ENCODE data around the gene NEK9.
"Not testable (repeated sequence)": the region's sequence is repeated elsewhere in the genome, so short reads cannot be mapped to it uniquely, and the experiment has no call there.

The NEK9 gene

DNA sequence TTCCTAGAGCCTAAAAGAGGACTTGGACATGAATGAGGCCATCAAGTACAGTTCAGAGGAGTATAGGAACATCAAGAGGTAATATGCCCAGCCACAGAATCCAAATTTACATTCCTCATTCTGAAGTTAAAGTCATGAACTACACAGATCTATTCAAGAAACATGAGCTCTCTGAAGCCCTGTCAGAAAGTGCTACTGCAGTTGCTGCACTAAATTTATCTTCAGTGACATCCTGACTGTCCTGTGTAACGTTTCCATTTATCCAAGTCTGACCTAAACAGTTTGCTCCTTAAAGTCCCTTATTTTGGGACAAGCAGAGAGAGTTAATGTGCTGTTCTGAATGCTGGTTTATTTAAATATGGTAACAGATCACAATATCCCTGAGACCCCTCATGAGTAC lies 28.2 kb downstream of the NEK9 start:
- no peak for DNase-seq

DNA sequence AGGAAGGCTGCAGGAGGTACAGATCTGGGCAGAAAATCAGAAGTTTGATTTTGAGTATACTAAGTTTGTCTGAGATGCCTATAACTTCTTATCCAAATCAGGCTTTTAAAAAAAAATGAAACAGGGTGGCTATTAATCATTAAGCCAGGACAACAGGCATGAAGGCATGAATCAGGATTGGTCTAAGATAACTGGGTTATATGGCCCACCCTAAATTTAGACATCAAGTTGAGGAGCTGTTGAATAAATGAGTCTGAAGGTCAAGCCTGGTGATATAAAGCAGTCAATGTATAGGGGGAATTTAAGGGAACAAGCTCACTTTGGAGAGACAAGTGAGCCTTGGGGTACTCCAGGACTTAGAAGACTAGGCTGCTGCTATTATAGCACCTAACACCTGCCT lies 28.6 kb downstream of the NEK9 start:
- DNase-seq, result no peak

DNA sequence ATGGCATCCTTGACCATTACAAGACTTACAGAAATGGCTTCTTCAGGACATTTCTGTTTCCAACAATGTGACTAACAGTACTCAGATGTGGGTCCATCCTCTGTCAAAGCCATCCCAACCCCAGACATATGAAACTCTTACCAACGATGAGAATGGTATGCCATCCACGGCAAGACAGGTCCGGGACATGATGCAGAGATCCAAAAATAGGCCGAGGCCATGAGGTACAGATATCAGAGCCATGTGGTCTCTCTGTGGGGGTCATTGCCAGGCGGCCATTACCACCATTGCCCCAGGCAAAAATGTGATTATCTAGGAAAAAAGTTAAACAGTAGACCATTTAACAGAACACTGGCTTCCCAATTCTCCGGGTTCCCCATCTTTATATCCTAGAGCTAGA lies 29.9 kb downstream of the NEK9 start:
- no peak for DNase-seq

DNA sequence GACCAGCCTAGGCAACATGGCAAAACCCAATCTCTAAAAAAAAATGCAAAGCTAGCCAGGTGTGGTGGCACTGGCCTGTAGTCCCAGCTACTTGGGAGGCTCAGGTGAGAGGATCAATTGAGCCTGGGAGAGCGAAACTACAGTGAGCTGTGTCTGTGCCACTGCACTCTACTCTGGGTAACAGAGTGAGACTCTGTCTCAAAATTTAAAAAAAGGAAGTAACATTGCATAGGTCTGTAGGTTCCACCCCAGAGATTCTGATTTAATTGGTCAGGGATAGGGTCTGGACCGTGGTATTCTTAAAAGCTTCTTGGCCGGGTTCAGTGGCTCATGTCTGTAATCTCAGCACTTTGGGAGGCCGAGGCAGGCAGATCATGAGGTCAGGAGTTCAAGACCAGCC lies 31.2 kb downstream of the NEK9 start:
- DNase-seq, result no peak

DNA sequence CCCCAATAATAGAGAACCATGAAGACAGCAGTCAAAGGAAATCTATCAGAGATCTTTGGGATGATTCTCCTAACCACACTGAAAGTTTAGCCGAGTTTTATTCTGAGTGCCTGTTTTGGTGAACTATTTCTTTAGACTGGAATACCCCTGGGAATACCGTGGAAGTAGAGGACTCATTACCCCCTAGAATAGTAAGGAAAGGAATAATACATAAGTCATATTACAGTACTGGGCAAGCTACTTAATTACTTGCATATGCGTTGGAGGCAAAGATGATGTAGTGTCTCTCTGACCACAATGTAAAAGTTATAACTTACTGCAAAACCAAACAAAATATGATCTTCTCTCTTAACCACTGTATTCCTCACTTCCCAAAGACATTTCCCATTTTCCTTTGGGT lies 32.0 kb downstream of the NEK9 start:
- no peak for DNase-seq

DNA sequence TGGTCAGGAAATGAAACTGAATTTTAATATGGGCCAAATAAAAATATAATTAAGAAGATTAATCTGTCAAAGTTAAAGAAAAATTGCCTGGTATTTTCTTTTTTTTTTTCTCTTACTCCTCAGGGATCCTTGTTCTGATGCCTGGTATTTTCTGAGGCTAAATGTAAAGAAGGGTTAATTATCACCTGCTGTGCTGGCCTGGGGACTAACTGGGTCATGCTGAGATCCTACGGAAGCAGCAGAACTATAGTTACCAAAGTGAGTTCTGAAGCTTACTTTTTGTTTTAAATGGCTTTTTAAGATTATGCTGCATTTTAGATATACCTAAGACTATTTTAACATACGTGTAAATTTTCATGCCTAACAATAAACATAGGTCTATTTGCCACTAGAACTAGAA lies 34.1 kb downstream of the NEK9 start:
- DNase-seq, result no peak

DNA sequence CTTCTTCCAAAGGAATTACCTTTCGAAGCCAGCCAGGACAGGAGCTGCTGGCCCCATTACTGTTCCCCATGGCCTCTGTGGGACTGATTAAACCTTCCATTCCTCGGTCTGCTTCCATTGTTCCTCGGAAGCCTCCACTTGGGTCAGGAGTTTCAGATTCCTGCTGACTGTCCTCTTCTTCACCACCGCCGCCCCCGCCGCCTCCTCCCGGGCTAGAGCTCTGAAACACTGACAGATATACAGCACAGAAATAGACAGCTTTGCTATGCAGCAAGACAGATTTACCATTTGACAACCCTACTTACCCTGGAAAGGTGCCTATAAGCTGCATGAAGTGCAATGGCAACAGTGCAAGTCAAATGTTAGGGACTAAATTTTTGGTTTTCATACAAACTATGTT lies 35.6 kb downstream of the NEK9 start:
- DNase-seq, result no peak

DNA sequence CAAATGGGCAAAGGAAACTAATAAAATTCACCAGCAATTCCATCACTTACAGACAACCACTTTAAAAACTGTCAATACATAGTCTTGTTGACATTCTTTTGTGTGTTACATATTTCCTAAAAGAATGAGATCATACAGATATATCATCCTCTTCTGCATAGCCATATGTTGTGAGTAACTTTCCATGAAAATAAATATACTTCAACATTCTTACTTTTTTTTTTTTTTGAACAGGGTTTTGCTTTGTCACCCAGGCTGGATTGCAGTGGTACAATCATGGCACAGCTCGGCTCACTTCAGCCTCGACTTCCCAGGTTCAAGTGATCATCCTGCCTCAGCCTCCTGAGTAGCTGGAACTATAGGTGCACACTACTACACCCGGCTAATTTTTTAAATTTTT lies 36.5 kb downstream of the NEK9 start:
- no peak for DNase-seq

DNA sequence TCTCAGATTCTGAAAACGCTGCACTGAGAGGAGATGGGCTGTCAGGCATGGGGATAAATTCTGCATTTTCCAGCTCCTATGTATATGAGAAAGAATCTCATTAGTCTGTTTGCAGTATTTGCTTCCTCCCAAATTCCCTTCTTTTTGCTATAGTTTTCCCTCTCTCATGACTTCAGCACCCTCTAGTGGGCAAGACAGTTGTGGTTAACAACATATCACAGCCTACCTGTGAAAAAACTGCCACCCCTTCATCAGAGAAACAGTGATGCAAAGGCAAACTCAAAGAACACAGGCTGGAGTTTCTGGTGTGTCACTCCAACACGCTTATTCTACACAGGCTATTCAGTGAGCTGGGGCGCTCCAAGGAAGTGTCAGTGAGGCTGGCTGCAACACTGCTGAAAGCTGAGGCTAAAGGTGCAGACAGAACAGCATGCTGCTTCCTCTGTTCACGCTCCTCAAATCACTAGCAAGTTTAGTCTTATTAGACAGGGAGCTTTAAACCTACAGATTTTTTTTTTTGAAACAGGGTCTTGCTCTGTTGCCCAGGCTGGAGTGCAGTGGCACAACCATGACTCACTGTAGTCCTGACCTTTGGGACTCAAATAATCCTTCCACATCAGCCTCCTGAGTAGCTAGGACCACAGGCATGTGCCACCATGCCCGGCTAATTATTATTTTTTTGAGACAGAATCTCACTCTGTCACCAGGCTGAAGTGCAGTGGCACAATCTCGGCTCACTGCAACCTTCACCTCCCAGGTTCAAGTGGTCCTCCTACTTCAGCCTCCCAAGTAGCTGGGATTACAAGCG lies 38.1 kb downstream of the NEK9 start:
- peak in 4 of 5 donors; percentile 3 to 46 (median 35) for DNase-seq

DNA sequence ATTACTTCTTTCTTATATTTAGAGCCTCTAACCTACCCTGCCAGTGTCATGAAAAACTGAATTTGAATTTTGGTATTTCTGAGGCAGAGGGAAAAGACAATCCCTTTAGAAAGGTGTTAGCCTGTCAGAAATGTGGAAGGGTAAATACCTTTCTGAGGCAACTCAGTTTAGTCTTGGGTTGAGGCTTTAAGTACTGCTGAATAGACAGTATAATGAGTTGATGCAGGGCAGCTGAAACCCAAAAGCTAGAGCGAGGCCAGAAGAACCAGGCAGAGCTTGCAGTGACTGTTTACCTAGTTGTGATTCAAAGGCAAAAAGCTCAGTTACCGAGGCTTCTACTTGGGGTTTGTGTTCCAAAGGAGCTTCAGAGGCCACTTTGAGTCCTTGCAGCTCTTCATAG lies 38.7 kb downstream of the NEK9 start:
- no peak for DNase-seq

DNA sequence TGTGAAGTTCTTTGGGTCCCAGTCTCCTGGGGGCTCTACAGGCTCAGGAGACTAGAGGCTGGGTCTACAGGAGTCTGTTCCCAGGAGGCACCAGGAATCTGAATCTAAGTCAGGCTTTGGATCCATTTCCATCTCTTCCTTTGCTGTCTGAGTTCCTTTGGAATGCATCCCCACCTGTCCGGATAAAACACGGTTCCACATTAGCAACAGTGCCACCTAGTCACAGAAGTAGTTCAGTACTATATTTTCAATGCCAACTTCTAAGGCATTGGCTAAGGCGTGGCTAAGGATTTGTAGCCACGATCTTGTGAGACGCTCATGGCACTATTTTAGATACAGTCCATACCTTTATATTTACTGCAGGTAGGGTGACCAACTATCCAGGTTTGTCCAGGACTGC lies 42.3 kb downstream of the NEK9 start:
- no peak for DNase-seq

DNA sequence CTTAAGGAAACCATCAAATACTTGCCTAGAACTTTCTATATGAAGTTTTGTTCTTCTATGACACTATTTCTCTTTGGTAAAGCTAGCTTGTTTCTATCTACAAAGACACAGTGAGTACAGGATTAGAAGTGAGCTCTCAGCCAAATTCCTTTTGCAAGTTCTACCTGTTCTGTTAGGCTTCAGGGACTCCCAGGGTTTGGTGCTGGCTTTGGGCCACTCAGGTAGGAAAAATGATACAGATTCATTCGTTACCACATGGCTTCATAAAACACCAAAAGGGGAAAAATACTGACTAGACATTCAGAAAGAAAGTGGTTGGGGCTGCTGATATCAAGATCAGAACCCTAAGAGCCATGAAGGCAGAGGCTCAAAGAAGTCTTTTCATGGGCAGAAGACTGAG lies 43.6 kb downstream of the NEK9 start:
- DNase-seq, result no peak

DNA sequence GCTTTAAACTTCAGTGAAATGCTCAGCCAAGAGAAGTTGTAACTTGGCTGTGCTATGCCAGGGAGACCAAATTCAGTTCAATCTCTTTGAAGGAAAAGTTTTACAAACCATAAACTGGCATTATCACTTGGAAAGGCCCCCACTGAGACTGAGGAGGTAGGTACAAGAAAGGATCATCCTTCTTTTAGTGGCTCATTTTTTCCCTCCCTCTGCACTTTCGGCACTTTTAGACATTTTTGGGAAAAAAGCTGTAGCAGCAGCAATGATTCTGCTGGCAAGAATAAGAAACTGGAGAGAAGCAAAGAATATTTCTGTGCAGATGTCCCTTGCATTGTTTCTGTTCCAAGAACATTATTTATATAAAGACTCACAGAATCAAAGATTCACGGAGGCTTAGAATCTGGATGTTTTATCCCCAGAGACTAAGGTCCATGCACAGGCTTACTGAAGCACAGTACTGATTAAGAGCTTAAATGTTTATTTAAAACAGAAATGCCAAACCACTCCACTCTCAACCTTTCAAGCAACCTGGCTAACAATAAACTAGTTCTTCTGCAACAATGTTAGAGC lies 45.1 kb downstream of the NEK9 start:
- DNase-seq, result no peak

DNA sequence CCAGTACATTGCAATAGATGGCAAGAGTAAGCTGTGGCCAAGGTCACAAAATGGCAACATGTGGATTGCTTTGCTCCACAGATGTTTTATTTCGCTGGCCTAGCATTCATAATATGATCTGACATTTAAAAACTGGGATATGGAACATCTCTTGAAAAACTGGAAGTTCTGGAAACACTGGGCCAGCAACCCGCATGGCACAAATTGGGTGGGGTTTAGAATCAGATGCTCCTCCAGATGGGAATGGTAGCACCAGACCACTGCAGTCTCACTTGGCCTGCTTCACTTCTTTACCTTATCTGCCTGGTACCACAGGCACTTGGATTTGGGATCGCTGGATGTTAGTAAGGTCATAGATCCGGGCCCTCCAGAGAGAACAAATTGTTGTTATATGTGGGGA lies 47.3 kb downstream of the NEK9 start:
- DNase-seq, result no peak

DNA sequence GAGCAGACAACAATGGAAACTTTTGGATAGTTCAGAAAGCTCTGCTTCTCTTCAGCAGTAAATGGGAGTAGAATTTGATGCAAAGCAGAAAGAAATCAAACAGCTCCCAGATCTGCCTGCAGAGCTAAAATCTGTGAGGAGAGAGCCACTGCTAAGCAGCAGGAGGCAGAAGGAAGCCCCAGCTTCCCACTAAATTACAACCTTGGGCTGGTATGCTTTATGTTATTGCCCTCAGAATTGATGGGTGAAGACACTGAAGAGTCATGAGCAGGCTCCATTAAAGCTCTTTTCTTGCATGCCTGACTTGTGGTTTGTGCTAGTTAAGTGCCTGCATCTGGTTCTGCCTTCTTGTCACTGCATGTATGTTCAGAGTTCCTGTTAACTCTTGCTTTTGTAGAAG lies 49.1 kb downstream of the NEK9 start:
- no peak for DNase-seq

DNA sequence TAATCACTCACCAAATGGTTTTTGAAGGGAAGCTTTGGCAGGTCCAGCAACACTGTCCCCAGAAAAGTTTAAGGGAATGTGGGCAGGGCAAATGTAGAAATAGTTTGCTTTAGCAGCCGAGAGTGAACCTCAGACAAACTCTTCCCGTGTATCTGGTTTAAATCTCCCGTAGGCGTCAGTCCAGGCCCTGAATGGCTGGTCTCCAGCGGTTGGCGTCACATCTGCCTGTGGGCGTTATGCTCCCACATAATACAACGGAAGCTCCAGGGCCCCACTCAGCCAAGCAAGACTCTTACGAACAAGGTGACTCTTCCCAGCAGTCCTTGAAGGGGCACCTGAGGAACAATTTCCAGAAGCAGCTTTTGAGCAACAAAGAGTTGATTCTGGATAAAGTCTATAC lies 56.5 kb downstream of the NEK9 start:
- no peak for DNase-seq

DNA sequence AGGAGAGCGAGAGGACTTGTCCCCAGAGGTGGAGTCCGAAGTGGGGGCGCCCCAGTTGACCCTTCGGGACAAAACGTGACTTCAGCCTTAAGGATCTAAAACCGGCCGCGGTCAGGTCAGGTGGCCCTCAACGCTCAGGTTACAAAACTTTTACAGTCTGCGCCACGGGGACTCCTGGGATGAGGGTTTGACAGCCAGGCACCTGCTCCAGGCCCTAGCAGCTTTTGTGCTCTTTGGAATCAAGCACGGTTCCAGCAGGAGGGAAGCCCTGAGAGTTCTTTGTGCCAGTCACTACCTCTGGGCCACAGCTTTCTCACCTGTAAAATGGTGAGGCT lies 57.1 kb downstream of the NEK9 start:
- no peak for DNase-seq

DNA sequence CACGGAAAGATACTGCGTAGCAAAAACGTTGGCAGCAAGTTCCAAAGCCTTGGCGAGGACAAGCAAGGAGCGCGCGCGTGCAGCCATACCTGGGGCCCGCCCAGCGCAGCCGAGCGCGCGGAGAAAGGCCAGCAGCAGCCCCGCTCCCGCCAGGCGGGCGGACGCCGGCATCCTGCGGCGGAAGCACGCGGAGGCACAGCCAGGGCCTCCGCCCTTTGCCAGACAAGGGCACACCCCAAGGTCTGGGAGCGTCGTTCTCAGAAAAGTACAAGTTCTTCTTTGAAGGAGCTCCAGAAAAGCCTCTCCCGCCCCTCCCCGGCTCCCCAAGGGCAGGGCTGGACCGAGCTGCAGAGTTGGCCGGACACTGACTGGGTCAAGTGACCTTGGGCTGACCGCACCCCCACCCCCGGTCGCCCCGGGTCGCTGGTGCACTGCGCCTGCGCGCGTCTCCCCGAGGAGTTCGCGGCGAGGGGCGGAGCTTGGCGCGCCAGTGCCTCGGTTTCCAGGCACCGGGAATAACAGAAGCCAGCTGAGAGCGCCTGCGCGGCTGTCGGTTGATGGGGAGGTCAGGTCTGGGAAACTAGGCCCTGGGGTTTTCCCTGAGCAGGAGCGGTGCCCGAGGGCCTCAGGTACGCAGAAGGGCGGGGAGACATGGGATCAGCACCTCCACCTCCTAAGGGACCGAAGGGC lies 57.6 kb downstream of the NEK9 start, which contains the start of gene ZC2HC1C:
TSS of gene ZC2HC1C (plus strand) at position 521 of the 690 bp plus-strand sequence. CDS start 933 bp downstream, outside the sequence.
- DNase-seq, result peak; percentile 16 to 83 (median 24)

DNA sequence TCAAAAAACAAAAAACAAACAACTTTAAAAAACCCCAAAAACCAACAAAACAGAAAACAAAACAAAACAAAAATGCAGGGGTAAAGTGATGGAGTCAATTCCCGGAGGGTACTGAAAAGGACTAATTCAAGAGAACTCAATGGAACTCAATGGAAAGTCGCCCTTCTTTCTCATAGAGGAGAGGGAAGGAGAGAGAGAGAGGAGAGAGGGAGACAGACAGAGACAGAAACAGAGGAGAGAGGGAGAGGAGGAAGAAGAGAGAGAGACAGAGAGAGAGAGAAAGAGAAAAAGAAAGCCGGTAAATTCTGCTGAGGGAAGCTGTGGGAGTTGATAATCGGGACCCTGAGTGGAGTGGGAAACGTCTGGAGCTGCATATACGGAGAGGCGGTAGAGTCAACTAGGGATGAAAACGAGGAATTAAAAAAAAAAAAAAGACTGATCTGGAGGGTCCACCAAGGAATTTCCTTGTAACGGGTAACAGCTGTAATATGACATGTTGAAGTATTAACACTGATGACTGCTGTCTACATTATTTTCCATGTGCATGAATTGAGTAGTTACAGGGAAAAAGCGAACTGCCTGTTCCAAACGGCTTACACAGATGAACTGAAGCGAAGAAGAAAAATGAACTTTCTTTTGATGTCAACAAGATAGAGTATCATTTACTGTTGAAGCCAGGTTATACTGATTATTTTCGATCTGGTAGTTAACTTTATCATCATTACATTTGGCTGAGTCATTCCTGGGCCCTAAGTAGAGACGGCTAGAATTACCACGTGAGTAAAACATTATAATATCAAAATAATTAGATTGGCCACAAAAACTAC lies 58.3 kb downstream of the NEK9 start:
- DNase-seq, result no peak

DNA sequence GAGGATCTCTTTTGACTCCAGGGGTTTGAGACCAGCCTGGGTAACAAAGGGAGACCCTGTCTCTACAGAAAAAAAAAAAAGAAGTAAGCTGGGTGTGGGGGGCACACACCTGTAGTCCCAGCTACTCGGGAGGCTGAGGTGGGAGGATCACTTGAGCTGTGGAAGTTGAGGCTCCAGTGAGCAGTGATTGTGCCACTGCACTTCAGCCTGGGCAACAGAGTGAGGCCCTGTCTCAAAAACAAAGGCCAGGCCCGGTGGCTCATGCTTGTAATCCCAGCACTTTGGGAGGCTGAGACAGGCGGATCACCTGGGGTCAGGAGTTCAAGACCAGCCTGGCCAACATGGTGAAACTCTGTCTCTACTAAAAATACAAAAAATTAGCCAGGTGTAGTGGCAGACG lies 59.1 kb downstream of the NEK9 start:
- not testable (repeated sequence) for DNase-seq

DNA sequence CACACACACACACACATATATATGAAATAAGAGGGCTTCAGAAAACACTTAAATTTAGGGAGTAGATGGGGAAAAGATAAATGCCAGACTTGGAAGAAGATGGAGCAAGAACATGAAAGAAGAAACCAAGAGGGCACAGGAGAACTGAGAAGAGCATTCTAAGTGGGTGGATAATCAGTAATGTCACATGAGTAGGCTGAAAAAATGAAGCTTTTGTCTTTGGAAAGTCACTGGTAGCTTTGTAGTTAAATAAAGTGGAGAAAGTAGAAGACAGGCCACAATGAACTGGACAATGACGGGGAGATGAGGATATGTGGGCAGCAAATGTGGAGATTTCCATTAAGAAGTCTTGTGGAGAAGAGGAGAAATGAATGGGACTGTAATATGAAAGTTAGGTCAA lies 59.6 kb downstream of the NEK9 start:
- DNase-seq, result no peak

DNA sequence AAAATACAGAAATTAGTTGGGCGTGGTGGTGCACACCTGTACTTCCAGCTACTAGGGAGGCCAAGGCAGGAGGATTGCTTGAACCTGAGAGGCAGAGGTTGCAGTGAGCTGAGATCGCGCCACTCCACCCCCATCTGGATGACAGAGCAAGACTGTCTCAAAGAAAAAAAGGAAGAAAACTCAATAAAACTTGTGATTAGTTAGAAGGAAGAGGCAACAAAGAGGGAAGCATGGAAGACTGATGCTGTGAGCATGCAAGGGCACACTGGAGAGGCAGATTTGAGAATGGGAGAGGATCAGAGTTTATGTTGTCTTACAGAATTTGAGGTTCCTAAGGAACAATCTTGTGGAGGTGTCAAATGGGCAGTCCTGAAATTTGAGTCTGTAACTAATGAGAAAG lies 60.2 kb downstream of the NEK9 start:
- DNase-seq, result no peak

DNA sequence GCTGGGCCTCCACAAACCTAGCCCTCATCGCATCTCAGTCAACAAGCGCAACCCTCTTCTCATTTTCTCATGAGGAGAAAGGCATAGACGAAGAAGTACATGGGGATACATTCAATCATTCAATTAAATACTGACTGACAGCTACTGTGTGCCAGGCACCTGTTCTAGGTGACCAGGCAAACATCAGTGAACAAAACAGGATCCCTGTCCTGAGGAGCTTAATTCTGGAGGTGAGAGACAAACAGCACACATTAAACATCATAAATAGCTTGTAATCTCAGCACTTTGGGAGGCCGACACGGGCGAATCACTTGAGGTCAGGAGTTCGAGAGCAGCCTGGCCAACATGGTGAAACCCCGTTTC lies 62.7 kb downstream of the NEK9 start:
- DNase-seq, result no peak

Data from T-helper 1 cell (primary cell).